ENCODE measurements around the gene KNCN.

DNA sequence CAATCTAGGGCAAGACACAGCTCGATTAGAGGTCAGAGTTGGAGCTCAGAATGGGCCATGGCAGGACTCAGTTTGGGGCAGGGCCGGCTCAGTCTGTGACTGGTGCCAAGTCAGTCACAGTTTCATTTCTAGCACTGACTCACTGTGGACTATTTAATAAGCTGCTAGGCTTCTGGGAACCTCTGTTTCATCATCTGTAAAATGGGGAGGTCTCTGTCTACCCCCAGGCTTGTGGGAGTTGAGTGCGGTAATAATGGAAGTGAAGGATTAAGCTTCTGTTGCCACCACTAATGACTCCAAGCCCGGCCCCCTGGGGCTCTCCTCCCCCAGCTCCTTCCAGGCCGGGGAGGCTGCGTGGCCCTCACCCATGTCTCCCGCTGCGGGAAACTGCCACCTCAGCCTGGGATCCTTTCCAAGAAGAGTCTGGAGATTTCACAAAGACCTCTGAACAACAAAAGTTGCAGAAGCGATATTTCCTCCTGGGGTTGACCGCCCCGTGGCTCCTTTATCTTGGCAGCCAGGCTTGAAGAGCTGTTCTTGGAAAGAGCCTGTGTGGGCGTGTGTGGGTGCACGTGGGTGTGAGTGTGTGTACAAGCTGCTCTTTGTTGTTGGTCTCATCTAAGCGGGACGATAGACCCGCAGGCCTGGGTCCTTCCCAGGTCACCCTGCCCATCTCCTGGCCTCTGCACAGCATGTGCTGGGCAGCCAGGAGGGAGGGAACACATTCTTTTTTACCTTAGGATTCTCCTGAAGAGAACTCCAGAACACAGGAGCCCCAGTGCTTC lies 29.1 kb downstream of the KNCN start:
- TF ChIP-seq, protein P1, sequence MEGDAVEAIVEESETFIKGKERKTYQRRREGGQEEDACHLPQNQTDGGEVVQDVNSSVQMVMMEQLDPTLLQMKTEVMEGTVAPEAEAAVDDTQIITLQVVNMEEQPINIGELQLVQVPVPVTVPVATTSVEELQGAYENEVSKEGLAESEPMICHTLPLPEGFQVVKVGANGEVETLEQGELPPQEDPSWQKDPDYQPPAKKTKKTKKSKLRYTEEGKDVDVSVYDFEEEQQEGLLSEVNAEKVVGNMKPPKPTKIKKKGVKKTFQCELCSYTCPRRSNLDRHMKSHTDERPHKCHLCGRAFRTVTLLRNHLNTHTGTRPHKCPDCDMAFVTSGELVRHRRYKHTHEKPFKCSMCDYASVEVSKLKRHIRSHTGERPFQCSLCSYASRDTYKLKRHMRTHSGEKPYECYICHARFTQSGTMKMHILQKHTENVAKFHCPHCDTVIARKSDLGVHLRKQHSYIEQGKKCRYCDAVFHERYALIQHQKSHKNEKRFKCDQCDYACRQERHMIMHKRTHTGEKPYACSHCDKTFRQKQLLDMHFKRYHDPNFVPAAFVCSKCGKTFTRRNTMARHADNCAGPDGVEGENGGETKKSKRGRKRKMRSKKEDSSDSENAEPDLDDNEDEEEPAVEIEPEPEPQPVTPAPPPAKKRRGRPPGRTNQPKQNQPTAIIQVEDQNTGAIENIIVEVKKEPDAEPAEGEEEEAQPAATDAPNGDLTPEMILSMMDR (IDR thresholded peaks at IDR 0.05), result no peak
- no peak for TF ChIP-seq POLR2A (IDR thresholded peaks at IDR 0.05)
